OCI-LY1 (cell line): ENCODE data around the gene PAPOLA.

Experiments used
- EZH2 ChIP-seq: fragments of 200-600 bp; sonication (generic), shearing (Covaris generic); IDR thresholded peaks from 2 replicates; pipeline ENCODE4 v1.8.0; 2017; ENCODE audit warnings: borderline replicate concordance, mixed run types, mild to moderate bottlenecking, antibody characterized with exemption, low read length, moderate library complexity, mixed read lengths
- TF ChIP-seq, protein P1 (sequence below): fragments of 200-600 bp; sonication (generic), shearing (Covaris generic); IDR thresholded peaks from 2 replicates; pipeline ENCODE4 v1.5.1; 2017; ENCODE audit warnings: mild to moderate bottlenecking, antibody characterized with exemption, low read length, moderate library complexity, mixed read lengths

DNA sequence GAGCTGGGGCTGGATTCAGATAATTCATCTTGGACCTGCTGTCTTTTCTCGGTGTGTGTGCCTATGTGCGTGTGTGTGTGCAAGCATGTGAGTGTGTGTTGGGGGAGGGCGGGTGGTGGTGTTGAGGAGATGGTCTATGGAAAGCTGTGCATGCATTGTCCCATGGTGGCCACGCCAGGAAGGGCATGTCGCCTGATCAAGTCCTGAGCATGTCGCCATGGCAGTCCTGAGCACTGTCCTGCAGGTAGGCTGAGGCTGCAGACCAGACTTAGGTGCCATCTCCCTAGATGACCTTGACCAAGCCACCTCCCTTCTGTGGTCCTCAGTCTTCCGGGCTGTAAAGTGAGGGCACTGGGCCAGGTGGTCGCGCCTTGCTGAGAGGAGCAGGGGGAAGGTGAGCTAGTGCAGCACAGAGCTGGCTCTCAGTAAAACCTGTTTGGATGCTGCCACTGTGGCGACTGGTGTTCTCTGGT is 81.4 kb downstream of the PAPOLA start:
- TF ChIP-seq, protein P1, sequence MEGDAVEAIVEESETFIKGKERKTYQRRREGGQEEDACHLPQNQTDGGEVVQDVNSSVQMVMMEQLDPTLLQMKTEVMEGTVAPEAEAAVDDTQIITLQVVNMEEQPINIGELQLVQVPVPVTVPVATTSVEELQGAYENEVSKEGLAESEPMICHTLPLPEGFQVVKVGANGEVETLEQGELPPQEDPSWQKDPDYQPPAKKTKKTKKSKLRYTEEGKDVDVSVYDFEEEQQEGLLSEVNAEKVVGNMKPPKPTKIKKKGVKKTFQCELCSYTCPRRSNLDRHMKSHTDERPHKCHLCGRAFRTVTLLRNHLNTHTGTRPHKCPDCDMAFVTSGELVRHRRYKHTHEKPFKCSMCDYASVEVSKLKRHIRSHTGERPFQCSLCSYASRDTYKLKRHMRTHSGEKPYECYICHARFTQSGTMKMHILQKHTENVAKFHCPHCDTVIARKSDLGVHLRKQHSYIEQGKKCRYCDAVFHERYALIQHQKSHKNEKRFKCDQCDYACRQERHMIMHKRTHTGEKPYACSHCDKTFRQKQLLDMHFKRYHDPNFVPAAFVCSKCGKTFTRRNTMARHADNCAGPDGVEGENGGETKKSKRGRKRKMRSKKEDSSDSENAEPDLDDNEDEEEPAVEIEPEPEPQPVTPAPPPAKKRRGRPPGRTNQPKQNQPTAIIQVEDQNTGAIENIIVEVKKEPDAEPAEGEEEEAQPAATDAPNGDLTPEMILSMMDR = no peak
- no peak for TF ChIP-seq EZH2
